Erythroblast (primary cell): ENCODE measurements around the gene TET1.

ENCODE experiments used
- GATA1 ChIP-seq: IDR thresholded peaks from 2 replicates; pipeline ENCODE4 v1.6.1; 2011; ENCODE audit warnings: low read depth, mild to moderate bottlenecking, control low read depth, low read length, moderate library complexity
- POLR2A ChIP-seq: IDR thresholded peaks from 2 replicates; pipeline ENCODE4 v1.6.1; 2011; ENCODE audit warnings: mild to moderate bottlenecking, low read length

- TF ChIP-seq POLR2A (no peak), GATA1 (no peak)
Measured at GRCh38 chr10:68734349-68734748, 174.2 kb downstream of the TET1 start.
